Stimulated activated CD8-positive, alpha-beta memory T cell treated with anti-CD3 and anti-CD28 coated beads, Interleukin-15, amount 100 ng/mL, for 4 hours (primary cell): ENCODE measurements around the gene MTIF2.
"Not testable (repeated sequence)": the region's sequence is repeated elsewhere in the genome, so short reads cannot be mapped to it uniquely, and the experiment has no call there.

ENCODE experiments used
- DNase-seq, 2 donors: peaks; one replicate each; pipeline ENCODE4 v3.0.0-alpha.2; 2020; ENCODE audit warnings: low read depth in 2 of 2

The MTIF2 gene

GRCh38 chr2:55196526-55196925 is 72.5 kb downstream of the MTIF2 start:
- DNase-seq, result no peak

- not testable (repeated sequence) for DNase-seq
Observed at GRCh38 chr2:55191888-55192287, 77.1 kb downstream of the MTIF2 start.

GRCh38 chr2:55186837-55187236 is 82.2 kb downstream of the MTIF2 start:
- DNase-seq, result not testable (repeated sequence)
